Keratinocyte (primary cell): ENCODE measurements around the gene FRMD6.

Experiments
- EZH2 ChIP-seq: IDR thresholded peaks from one replicate; pipeline ENCODE4 v1.6.1; 2012; ENCODE audit warnings: inconsistent platforms, mild to moderate bottlenecking, low read length, moderate library complexity
- TF ChIP-seq, protein P1 (sequence below), 3 experiments: IDR thresholded peaks in 1 of 3; conservative IDR thresholded peaks in 1 of 3; optimal IDR thresholded peaks in 1 of 3; 2 replicates in 2 of 3; 3 replicates in 1 of 3; pipeline versions ENCODE3 to v1.5.1; 2011; ENCODE audit warnings: low read length in 3 of 3, mild to moderate bottlenecking in 3 of 3, moderate library complexity in 2 of 3, control low read depth in 1 of 3, inconsistent platforms in 1 of 3; ENCODE audit not compliant: insufficient read depth in 2 of 3; ENCODE audit errors: extremely low read depth in 1 of 3

DNA sequence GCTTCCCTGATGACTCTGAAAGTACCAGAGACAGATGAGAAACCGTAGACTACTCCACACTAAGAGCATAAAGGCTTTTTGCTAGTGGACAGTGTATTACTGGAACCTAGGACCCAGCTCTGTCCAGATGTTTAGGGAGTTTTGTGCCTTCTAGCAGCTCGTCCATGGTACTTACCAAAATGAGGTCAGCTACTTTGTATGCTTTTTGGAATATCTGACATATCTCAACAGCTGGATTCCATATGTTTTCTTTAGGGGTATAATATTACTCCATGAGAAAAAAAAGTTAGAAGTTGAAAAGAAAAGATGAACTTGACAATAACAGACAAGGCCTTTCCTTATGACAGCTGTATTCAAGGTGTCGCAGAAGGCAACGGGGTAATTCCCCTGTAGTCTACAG, 32.1 kb upstream of the FRMD6 start:
- TF ChIP-seq, protein P1, sequence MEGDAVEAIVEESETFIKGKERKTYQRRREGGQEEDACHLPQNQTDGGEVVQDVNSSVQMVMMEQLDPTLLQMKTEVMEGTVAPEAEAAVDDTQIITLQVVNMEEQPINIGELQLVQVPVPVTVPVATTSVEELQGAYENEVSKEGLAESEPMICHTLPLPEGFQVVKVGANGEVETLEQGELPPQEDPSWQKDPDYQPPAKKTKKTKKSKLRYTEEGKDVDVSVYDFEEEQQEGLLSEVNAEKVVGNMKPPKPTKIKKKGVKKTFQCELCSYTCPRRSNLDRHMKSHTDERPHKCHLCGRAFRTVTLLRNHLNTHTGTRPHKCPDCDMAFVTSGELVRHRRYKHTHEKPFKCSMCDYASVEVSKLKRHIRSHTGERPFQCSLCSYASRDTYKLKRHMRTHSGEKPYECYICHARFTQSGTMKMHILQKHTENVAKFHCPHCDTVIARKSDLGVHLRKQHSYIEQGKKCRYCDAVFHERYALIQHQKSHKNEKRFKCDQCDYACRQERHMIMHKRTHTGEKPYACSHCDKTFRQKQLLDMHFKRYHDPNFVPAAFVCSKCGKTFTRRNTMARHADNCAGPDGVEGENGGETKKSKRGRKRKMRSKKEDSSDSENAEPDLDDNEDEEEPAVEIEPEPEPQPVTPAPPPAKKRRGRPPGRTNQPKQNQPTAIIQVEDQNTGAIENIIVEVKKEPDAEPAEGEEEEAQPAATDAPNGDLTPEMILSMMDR (optimal IDR thresholded peaks at IDR 0.05 in 1 of 3, IDR thresholded peaks at IDR 0.05 in 1 of 3, conservative IDR thresholded peaks at IDR 0.05 in 1 of 3; ENCODE audit: extremely low read depth in 1 of 3, insufficient read depth in 2 of 3, low read length in 3 of 3): no peak
- TF ChIP-seq EZH2: no peak
